Thyroid gland (tissue), 4 donors: Measurements from ENCODE around the gene COG6.

ENCODE experiments used
- CTCF ChIP-seq, 6 experiments: fragments of 200-600 bp in 3 of 6; fragments of 450-650 bp in 3 of 6; sonication (generic) in 3 of 6; IDR thresholded peaks; one replicate each; pipeline ENCODE4 v1.5.1; 2016 to 2019; ENCODE audit warnings: antibody characterized with exemption in 6 of 6, mild to moderate bottlenecking in 2 of 6, inconsistent platforms in 1 of 6, moderate library complexity in 1 of 6
- POLR2A ChIP-seq, 2 donors: fragments of 450-650 bp; IDR thresholded peaks; one replicate each; pipeline ENCODE4 v1.6.1; 2017; ENCODE audit warnings: antibody characterized with exemption in 2 of 2, mild to moderate bottlenecking in 2 of 2, moderate library complexity in 1 of 2

DNA sequence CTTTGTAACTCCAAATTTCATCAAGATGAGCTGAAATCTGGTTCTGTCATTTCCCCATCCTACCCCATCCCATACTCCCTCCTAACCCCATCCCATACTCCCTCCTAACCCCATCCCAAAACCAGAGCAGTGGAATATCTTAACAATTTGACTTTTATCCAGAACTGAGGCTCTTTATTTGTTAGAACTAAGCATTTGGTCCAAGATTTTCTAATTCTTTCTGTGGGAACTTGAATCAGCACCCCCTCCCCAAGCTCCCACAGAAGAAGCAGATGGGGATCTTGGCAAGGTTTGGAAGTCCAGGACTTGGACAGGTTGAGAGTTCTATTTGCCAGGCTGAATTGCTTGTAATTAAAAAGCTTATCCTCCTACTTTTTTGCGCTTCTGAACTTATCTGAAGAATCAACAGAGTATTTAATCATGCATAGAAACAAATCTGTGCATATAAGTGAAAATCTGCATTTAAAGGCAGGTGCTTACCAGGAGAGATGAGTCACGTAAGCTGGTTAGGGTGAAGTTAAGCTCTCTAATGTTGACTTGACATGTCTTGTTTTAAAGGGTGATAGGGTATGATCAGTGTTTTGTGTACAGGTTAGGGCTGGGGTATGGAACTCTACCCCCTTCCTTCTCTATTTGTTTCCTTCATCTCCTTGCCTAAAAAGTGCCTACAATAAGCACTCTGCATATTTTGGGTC lies 111.1 kb downstream of the COG6 start:
- TF ChIP-seq CTCF (IDR thresholded peaks at IDR 0.05), result no peak
- no peak for TF ChIP-seq POLR2A (IDR thresholded peaks at IDR 0.05)
